Activated naive CD4-positive, alpha-beta T cell treated with anti-CD3 and anti-CD28 coated beads, Interleukin-2, amount 50 U/mL, for 72 hours (primary cell): ENCODE measurements around the gene GPR25. TPM values are rescaled to one million over a fixed set of nuclear protein-coding genes. Genes with fewer than 3 reads are reported as not detected.
A peak's percentile ranks its signal among the peaks of the same experiment; 100 is the strongest.

Experiments
- ATAC-seq, 2 donors: fragments of 150-1000 bp; cut with Tn5 transposase; 2 replicates each; pipeline ENCODE4 v1.10.0; 2021; ENCODE audit warnings: mild to moderate bottlenecking in 2 of 2, moderate library complexity in 2 of 2
- DNase-seq, 2 donors: peaks; one replicate each; pipeline ENCODE4 v3.0.0; 2021 to 2022; ENCODE audit warnings: low spot score in 2 of 2
- H3K27ac Mint-ChIP-seq, 2 donors: one replicate each; pipeline ENCODE4 v1.8.0; 2022; ENCODE audit warnings: mild to moderate bottlenecking in 2 of 2, mixed read lengths in 2 of 2
- H3K36me3 Mint-ChIP-seq, 2 donors: one replicate each; pipeline ENCODE4 v1.8.0; 2022; ENCODE audit warnings: mixed read lengths in 2 of 2
- H3K9me3 Mint-ChIP-seq, 2 donors: one replicate each; pipeline ENCODE4 v1.8.0; 2022; ENCODE audit warnings: mixed read lengths in 2 of 2
- total RNA-seq, 2 donors: library from RNA; stranded (reverse); gene quantifications; one replicate each; pipeline ENCODE4 v1.2.3, GENCODE V29; 2022

Gene GPR25
- total RNA-seq, 2 donors from 2014 or later, result not detected

DNA sequence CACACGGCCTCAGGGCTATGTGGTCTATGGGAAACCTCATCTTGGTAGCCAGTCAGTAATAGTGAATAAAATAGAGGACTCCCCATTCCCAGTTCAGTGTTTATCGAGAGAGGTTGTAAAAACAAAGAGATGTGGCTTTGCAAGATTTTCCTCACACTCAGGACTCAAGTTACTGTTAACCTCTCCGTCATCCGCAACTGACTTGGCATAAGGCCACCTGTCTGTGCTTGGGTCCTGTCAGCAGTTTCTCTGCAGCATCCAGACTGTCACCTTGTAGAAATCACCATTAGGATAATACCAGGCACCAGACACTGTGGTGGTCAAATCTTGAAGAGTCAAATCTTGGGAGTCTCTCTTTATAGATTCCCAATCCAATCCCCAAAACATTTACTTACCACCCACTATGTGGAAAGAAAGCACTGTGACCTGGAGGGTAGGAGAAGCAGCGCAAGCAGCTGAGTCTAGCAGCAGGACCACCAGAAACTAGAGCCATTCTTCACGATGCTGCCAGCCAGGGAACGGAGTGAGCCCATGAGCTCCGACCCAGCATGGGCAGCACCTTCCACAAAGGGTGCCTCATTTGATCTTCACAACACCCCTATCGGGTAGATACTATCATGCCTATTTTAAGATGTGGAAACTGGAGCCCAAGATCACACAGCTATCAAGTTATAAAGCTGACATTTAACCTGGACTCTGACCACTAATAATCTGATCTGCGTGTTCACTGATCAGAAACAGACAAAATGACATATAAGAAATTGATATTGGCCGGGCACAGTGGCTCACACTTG, 5.6 kb upstream of the GPR25 start:
- ATAC-seq (no peak), DNase-seq (no peak)
- H3K36me3 Mint-ChIP-seq, result peaks cover 0 to 4% of the 10 kb centered on the region in 2 donors
- no peaks in the 10 kb centered on the region for H3K9me3 Mint-ChIP-seq
- peak overlapping the region in 1 of 2 donors; percentile 14 for H3K27ac Mint-ChIP-seq

DNA sequence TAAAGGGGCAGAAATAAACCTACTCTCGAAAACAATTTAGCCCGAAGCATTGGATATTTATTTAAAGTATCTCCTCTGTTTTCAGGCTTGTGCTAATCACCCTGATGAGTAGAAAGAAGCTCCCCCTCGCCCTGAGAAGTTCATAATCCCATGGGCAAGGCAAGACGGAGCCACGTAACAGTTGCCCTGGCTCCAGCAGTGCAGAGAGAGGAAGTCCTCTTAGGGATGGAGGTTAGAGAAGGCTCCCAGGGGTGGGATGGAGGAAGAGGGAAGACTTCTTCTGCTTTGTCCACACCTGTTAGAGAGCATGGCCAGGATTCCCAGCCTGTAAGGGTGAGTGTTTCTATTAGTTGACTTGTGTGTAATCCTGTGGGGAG, 3.4 kb upstream of the GPR25 start:
- ATAC-seq (no peak), DNase-seq (no peak)
- H3K9me3 Mint-ChIP-seq, result no peaks in the 10 kb centered on the region
- peaks cover 0 to 6% of the 10 kb centered on the region in 2 donors for H3K36me3 Mint-ChIP-seq
- no peak overlapping the region for H3K27ac Mint-ChIP-seq

DNA sequence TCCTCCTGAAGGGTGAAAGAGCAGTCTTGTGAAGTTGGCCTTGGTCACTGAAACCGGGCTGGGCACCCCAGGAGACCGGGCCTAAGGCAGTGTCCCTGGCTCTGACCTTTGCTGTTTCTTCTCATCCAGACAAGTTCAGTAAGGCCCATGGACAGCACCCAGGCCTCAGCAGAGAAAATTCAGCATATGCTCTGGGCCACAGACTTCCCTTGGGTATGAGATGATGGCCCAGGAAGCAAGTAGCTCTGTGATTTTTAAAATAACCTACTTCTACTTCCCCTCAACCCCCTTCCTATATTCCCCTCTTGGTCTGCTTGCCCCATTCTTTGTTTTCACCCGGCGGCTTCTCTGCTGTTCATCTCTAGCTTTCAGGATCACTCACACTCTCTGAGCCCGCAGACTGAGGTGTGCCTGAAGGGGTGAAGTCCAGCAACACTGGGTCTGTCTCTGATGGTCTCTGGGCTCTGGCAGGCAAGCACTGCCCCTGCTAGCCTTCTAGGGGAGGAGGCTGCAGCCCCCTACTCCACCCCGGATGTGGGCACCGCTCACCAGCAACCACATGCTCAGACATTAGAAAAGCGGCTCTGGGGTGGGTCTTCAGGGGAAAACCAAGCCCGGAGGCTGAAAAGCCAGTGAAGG, 2.9 kb upstream of the GPR25 start:
- no peak overlapping the region for H3K27ac Mint-ChIP-seq
- H3K9me3 Mint-ChIP-seq, result no peaks in the 10 kb centered on the region
- DNase-seq (no peak), ATAC-seq (peak; percentile 51 to 65)
- peaks cover 0 to 11% of the 10 kb centered on the region in 2 donors for H3K36me3 Mint-ChIP-seq

DNA sequence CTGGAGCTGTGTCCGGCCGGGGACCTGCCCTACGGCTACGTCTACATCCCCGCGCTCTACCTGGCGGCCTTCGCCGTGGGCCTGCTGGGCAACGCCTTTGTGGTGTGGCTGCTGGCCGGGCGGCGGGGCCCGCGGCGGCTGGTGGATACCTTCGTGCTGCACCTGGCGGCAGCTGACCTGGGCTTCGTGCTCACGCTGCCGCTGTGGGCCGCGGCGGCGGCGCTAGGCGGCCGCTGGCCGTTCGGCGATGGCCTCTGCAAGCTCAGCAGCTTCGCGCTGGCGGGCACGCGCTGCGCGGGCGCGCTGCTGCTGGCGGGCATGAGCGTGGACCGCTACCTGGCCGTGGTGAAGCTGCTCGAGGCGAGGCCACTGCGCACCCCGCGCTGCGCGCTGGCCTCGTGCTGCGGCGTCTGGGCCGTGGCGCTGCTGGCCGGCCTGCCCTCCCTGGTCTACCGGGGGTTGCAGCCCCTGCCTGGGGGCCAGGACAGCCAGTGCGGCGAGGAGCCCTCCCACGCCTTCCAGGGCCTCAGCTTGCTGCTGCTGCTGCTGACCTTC, 412 bp downstream of the GPR25 start:
- Mint-ChIP-seq H3K27ac (no peak overlapping the region), H3K36me3 (peaks cover 0 to 11% of the 10 kb centered on the region in 2 donors), H3K9me3 (no peaks in the 10 kb centered on the region)
- DNase-seq (no peak), ATAC-seq (no peak)

DNA sequence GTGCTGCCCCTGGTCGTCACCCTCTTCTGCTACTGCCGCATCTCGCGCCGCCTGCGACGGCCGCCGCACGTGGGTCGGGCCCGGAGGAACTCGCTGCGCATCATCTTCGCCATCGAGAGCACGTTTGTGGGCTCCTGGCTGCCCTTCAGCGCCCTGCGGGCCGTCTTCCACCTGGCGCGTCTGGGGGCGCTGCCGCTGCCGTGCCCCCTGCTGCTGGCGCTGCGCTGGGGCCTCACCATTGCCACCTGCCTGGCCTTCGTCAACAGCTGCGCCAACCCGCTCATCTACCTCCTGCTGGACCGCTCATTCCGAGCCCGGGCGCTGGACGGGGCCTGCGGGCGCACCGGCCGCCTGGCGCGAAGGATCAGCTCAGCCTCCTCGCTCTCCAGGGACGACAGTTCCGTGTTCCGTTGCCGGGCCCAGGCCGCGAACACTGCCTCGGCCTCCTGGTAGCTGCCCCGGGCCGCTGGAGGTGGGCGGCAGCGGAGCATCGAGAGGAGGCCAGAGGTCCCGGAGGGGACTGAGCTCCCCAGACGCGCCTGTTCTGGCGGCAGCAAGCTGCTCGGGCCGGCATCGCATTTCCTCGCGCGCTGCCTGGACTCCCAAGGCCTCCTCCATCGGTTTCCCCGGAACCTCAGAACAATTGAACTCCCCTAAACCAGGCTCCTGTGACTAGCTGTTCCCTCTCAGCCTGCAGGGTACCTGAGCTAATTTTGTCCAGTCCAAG, 1.1 kb downstream of the GPR25 start:
- Mint-ChIP-seq H3K9me3 (no peaks in the 10 kb centered on the region), H3K27ac (no peak overlapping the region), H3K36me3 (peaks cover 0 to 11% of the 10 kb centered on the region in 2 donors)
- DNase-seq (no peak), ATAC-seq (no peak)

DNA sequence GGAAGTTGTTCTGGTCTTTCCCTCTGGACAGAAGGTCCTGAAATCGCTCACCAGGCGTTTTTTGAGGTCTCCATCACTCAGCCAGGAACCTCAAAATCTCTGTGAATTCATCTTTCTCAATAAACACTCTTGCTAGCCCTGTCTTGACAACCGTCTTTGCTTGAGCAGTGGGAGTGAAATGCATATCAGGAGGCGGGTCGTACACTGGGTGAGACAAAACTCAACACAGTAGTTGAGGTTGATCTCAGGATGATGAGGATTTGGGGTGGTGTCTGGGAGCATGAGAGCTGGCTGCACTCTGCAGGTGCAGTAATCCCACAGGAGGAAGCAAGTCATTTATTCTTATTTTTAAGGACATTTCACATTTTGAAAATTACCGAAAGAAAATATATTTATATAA, 1.9 kb downstream of the GPR25 start:
- no peak for DNase-seq
- Mint-ChIP-seq H3K27ac (no peak overlapping the region), H3K36me3 (peaks cover 0 to 11% of the 10 kb centered on the region in 2 donors), H3K9me3 (no peaks in the 10 kb centered on the region)
- ATAC-seq, result peak in 1 of 2 donors; percentile 39

DNA sequence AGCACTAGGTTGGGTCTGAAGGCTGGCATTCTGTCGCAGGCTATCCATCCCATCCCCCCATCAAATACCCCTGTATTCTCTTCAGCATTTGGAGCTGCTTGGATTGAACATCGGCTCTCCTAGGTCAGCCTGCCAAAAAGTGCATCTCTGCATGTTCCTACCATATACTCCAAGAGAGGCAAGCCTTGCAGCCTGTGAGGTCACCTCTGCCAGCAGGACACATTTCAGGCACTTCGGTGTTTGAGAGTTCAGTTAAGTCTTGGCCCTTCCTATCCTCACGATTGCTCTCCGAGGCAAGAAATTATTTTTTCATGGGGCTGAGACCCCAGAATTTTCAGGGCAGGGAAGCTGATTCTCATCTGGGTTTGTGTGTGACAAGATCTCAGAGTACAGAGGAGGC, 2.6 kb downstream of the GPR25 start:
- Mint-ChIP-seq H3K27ac (no peak overlapping the region), H3K9me3 (no peaks in the 10 kb centered on the region), H3K36me3 (peaks cover 0 to 11% of the 10 kb centered on the region in 2 donors)
- no peak for DNase-seq
- ATAC-seq, result no peak

DNA sequence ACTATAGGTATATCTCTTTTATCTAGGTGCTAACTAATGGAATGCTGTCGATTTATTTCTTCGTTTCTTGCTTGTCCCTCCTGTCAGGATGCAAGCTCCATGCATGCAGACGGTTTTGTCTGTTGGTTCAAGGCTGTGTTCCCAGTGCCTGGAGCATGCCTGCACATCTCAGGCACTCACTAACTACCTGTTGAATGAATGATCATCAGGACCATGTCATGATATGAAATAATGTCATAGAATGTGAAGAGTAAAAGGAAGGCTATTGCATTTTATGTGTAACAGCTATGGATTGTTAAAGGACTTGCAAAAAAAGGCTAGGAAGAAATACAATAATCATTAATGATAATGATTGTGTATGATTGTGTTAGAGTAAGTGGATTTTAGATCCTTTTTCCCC, 4.2 kb downstream of the GPR25 start:
- DNase-seq, result no peak
- H3K9me3 Mint-ChIP-seq, result no peaks in the 10 kb centered on the region
- H3K36me3 Mint-ChIP-seq, result peaks cover 0 to 11% of the 10 kb centered on the region in 2 donors
- H3K27ac Mint-ChIP-seq, result no peak overlapping the region
- no peak for ATAC-seq

DNA sequence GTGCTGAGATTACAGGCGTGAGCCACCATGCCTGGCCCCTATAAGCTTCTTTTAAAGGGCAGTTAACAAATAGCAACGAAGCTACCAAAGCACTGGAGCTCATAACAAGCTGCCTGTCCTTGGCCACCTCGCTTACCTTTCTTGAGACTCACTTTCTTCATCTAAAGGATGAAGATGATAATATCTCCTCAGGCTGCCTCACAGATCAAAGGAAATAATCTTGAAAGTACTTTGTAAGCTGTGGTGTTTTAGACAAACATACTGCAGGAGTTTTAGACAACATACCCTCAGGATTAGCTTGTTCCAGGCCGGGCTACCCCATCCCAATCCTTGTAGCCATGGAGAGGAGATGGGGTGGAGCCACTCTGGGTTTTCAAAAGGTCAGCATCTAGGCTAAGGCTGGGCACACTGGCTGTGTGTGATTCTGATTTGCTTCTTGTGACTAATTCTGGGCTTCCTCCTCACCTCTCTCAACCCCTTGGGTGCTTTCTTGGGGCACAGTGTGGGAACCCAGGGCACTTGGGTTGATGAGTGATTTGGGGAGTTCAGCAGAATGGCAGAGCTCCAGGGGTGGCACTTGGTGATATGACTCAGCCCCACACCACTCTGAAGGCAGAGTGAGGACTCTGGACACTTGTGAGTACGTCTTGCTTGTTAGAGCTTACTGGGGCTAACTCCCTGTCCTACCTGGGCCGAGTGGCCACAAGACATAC, 5.2 kb downstream of the GPR25 start:
- peak; percentile 58 to 80 for DNase-seq
- Mint-ChIP-seq H3K9me3 (no peaks in the 10 kb centered on the region), H3K36me3 (peaks cover 0 to 11% of the 10 kb centered on the region in 2 donors), H3K27ac (peak overlapping the region in 1 of 2 donors; percentile 27)
- peak; percentile 78 to 86 for ATAC-seq

DNA sequence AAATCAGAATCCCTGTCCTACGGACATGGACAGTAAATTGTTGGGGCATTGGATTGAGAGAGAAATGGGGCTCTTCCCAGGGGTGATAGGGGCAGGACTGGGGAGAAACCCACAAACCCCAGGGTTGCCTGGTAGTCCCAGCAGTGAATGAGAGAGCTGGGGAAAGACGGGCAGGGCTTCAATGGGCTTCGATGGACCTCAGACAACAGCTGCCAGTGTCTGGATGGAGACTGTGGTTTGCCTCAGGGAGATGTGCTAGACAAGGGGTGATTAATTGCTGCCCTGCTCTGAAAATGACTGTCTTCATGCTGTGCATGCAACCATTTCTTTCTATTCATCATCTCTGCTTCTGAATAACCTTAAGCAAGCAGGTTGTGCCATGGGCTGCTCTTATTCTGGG, 7.4 kb downstream of the GPR25 start:
- peak; percentile 78 to 87 for ATAC-seq
- DNase-seq, result peak in 1 of 2 donors; percentile 73
- Mint-ChIP-seq H3K27ac (no peak overlapping the region), H3K36me3 (no peaks in the 10 kb centered on the region), H3K9me3 (no peaks in the 10 kb centered on the region)

DNA sequence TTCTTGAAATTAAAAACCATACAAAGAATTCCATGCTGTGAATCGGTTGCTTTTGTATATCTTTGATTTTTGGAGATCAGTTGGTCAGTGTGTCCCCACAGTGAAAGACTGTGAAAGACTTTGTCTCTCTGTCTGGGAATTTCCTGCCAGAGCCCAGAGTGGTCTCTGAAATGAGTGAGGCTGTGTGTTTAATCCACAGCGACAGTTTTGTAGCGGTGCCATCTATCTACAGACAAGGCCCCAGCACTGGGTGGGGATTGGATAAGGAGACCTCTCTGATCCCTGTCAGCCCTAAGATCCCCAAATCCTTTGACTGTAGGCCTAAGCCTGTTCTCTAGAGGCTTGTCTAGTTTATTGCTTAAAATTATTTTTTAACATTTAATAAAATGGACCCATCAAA, 10.3 kb downstream of the GPR25 start:
- ATAC-seq (no peak), DNase-seq (no peak)
- Mint-ChIP-seq H3K9me3 (no peaks in the 10 kb centered on the region), H3K27ac (no peak overlapping the region), H3K36me3 (no peaks in the 10 kb centered on the region)

DNA sequence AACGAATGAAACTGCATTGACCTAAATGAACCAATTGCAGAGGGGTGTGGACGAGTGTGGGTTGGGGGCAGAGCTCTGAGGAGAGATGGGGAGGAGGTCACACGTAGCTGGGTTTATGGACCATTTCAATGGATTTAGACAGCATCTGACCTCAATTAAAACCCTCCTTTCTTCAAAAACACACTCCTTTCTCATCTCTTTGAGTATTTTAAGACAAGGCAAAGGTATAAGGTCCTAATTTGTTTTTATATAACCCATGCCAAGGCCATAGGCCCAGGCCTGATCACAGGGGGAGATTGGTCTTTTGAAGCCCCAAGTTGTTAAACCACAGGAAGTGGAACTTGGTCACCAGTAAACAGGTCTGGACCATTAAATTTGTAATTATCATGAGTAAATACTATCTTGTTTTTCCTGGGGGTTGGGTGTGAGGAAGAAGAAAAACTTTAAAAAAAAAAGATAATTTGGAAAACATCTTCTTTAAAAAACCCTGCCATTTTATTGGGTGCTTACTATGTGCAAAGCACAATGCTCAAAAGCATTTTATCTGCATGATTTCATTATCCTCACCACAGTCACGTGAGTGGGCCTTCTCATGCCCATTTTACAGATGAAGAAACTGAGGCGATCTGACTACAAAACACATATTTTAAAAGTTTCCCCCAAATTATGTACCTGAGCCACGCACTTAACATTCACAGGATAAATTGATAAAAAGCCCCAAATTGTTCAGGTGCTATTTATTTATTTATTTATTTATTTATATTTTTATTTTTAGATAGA, 13.0 kb downstream of the GPR25 start:
- H3K27ac Mint-ChIP-seq, result no peak overlapping the region
- DNase-seq (peak in 1 of 2 donors; percentile 25), ATAC-seq (no peak)

DNA sequence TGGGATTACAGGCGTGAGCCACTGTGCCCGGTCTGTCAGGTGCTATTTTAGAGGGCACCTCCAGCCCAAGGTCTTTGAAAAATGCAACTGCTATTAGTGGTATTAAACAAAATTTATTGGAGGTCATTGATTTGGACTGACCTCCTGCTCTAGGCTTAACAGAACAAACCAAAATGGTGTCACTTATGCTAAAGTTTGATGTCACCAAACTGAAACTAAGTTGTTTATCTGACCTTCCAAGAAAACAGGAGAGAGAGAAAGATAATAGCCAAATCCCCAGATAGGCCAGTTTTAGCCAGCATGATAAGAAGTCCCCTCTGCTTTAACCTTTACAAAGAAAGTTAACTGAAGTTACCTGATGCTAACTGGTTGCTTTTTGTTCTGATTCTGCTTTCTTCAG, 13.8 kb downstream of the GPR25 start:
- Mint-ChIP-seq H3K36me3 (peaks cover 0 to 4% of the 10 kb centered on the region in 2 donors), H3K9me3 (no peaks in the 10 kb centered on the region), H3K27ac (no peak overlapping the region)
- ATAC-seq (no peak), DNase-seq (no peak)

More for the DNA sequence above, 13.0 kb downstream of the GPR25 start:
- no peaks in the 10 kb centered on the region for H3K9me3 Mint-ChIP-seq
- peaks cover 0 to 4% of the 10 kb centered on the region in 2 donors for H3K36me3 Mint-ChIP-seq

DNA sequence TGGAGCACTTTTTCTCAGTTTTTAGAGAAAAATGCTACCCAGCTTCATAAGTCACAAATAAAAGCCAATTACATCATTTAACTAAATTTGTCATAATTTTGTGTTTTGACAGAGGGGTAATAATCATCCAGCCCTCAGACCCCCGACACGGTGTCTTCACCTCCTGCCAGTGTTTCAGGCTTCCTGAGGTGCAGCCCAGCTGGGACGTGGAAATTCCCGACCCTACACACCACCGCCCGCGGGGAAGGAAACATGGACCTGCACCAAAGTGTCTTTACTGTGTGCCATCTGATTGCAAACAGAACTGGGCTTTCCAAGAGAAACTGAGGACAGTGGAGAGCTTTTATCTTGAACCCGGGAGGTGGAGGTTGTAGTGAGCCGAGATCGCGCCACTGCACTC, 14.3 kb downstream of the GPR25 start:
- DNase-seq (peak in 1 of 2 donors; percentile 31), ATAC-seq (no peak)
- Mint-ChIP-seq H3K27ac (no peak overlapping the region), H3K36me3 (peaks cover 0 to 4% of the 10 kb centered on the region in 2 donors), H3K9me3 (no peaks in the 10 kb centered on the region)

DNA sequence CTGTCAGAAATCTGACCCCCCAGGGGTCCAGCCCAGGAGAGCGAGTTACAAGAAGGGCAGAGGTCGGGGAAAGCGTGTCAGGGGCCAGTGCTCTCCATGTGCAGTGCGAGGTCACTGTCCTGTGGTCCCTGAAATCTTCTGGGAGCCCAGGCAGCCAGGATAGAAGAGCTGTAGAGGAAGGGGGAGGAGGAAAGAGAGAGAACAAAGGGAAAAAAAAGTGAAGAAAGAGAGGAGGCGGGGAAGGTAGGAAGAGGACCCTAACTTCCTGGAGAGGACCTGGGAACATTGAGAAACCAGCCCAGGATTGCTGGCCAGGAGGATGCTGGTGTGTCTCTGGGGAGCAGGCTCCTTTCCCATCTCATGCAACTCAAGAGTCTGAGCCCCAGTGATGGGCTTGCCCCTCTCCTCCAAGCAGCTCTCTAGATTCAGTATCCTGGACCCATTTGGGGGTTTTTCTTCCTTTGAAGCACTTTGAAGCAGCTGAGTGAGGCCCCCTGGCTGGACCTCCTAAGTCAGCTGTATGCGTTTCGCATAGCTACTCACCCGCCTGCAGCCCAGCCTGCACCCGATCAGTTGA, 15.1 kb downstream of the GPR25 start:
- H3K27ac Mint-ChIP-seq, result peak overlapping the region in 1 of 2 donors; percentile 87

More for the DNA sequence above, 15.1 kb downstream of the GPR25 start:
- H3K9me3 Mint-ChIP-seq, result no peaks in the 10 kb centered on the region
- H3K36me3 Mint-ChIP-seq, result peaks cover 0 to 4% of the 10 kb centered on the region in 2 donors
- no peak for ATAC-seq
- peak in 1 of 2 donors; percentile 41 for DNase-seq
